Progenitor cell of endocrine pancreas (in vitro differentiated cells): ENCODE data around the gene SH2D6. TPM values are rescaled to one million over a fixed set of nuclear protein-coding genes. Genes with fewer than 3 reads are reported as not detected.

Experiments used
- DNase-seq: peaks from one replicate; pipeline ENCODE4 v3.0.0; 2021; ENCODE audit warnings: low spot score; ENCODE audit not compliant: unreplicated experiment
- H3K27ac Mint-ChIP-seq: 2 replicates; pipeline ENCODE4 v1.8.0; 2021; ENCODE audit warnings: mild to moderate bottlenecking, moderate library complexity, mixed read lengths
- H3K27me3 Mint-ChIP-seq: 2 replicates; pipeline ENCODE4 v1.8.0; 2021; ENCODE audit warnings: mixed read lengths
- H3K36me3 Mint-ChIP-seq: 2 replicates; pipeline ENCODE4 v1.8.0; 2022; ENCODE audit warnings: mixed read lengths; ENCODE audit not compliant: insufficient read depth
- H3K4me1 Mint-ChIP-seq: 2 replicates; pipeline ENCODE4 v1.8.0; 2021; ENCODE audit warnings: low read depth, mixed read lengths
- H3K4me3 Mint-ChIP-seq: 2 replicates; pipeline ENCODE4 v1.8.0; 2021; ENCODE audit warnings: low read depth, mild to moderate bottlenecking, moderate library complexity, mixed read lengths
- H3K9me3 Mint-ChIP-seq: 2 replicates; pipeline ENCODE4 v1.8.0; 2021; ENCODE audit warnings: low read depth, mixed read lengths
- total RNA-seq: library from RNA; stranded (reverse); gene quantifications from 2 replicates; pipeline ENCODE4 v1.2.1, GENCODE V29; 2021
- TF ChIP-seq, protein P1 (sequence below): fragments of 200-600 bp; sonication (generic); IDR thresholded peaks from one replicate; pipeline ENCODE4 v1.5.0; 2021; ENCODE audit warnings: antibody characterized with exemption, mild to moderate bottlenecking; ENCODE audit not compliant: unreplicated experiment

SH2D6 gene
- total RNA-seq, 1 donor from 2014 or later = 0.29 TPM

DNA sequence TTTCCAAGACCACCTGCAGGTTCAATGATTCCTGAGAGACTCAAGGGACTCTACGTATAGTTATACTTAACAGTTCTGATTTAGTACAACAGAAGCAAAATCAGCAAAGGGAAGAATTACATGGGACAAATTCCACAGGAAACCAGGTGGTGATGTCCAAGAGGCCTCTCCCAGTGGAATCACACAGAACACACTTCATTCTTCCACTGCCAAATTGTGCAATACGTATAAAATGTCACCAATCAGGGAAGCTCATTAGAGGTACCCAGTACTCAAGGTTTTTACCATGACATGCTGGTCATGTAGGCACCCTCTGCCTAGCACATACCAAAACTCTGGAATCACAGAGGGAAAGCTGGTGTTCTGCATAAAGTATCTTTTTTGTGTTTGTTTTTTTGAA, 30.8 kb upstream of the SH2D6 start:
- peaks cover 9% of the 10 kb centered on the region for H3K36me3 Mint-ChIP-seq
- no peaks in the 10 kb centered on the region for H3K27me3 Mint-ChIP-seq

DNA sequence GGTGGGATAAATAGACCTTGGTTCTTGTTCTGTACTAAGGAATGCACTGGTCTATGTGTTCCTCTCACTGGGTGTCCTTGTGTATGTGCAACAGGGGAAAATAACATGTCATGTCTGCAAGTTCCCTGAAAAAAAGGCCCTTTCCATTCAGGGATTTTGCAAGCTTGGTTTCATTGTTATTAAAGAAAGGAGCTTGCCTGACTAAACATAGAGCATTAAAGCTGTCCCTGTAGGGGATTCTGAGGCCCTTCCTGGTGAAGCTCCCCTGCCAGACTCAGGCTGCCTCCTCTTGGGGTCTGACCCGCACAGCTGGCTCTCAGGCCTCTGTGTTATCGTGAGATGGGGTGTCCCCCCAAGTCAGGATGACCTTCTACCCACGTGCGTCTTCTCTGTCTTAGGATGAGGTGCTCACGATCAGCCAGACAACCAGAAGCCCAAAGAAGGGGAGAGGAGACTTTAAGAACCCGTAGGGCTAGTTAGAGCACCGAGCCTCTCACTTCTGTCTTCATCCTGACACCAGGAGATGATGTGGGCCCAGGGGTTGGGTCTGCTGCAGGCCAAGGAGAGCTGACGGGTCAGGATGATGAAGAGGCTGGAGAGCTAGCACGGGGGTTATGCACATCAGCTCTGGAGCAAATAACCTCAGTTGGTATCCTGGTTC, 29.5 kb upstream of the SH2D6 start:
- no peaks in the 10 kb centered on the region for H3K4me1 Mint-ChIP-seq
- H3K9me3 Mint-ChIP-seq = no peaks in the 10 kb centered on the region
- no peaks in the 10 kb centered on the region for H3K27me3 Mint-ChIP-seq
- H3K4me3 Mint-ChIP-seq = no peak overlapping the region
- no peak for DNase-seq
- H3K36me3 Mint-ChIP-seq = peaks cover 8% of the 10 kb centered on the region
- no peak overlapping the region for H3K27ac Mint-ChIP-seq
- TF ChIP-seq, protein P1, sequence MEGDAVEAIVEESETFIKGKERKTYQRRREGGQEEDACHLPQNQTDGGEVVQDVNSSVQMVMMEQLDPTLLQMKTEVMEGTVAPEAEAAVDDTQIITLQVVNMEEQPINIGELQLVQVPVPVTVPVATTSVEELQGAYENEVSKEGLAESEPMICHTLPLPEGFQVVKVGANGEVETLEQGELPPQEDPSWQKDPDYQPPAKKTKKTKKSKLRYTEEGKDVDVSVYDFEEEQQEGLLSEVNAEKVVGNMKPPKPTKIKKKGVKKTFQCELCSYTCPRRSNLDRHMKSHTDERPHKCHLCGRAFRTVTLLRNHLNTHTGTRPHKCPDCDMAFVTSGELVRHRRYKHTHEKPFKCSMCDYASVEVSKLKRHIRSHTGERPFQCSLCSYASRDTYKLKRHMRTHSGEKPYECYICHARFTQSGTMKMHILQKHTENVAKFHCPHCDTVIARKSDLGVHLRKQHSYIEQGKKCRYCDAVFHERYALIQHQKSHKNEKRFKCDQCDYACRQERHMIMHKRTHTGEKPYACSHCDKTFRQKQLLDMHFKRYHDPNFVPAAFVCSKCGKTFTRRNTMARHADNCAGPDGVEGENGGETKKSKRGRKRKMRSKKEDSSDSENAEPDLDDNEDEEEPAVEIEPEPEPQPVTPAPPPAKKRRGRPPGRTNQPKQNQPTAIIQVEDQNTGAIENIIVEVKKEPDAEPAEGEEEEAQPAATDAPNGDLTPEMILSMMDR = no peak

More for the DNA sequence above, 30.8 kb upstream of the SH2D6 start:
- H3K4me3 Mint-ChIP-seq = no peak overlapping the region
- TF ChIP-seq, protein P1 = no peak
- H3K4me1 Mint-ChIP-seq = no peaks in the 10 kb centered on the region
- no peak for DNase-seq
- H3K9me3 Mint-ChIP-seq = no peaks in the 10 kb centered on the region
- H3K27ac Mint-ChIP-seq = no peak overlapping the region

DNA sequence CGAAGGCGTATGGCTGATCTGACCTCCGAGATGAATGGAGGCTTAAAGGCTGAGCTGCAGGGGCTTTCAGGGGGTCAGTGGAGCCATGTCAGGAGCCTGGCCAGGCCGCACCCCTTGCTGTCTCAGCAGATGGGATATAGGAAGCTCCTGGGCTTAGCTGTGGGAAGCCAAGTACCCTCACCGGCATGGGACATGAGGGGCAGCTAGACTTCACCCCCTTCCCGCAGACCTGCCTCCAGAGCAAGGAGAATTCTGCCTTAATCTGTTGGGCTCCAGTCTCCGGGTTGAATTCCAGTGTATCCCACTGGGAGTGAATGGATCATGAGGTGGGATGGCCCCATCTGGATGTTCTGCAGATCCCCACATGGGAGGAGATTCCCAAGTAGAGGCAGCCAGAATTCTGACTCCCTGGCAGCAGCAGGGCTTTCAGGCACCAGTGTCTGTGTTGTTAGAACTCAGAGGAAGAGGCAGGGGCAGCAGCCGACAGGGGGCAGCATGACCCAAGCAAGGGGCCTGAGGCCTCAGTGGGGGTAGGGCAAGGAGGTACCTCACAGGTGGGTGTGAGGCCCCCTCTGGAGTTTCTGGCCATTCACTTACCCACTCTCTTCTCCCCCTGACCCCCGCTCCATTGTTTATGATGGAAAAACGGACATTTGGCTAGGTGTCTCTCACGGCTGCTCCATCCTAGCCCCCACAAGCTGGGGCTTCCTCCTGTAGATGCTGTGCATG, 27.4 kb upstream of the SH2D6 start:
- H3K36me3 Mint-ChIP-seq = peaks cover 4% of the 10 kb centered on the region
- TF ChIP-seq, protein P1 = peak; percentile 72
- no peaks in the 10 kb centered on the region for H3K4me1 Mint-ChIP-seq
- H3K27me3 Mint-ChIP-seq = no peaks in the 10 kb centered on the region
- H3K9me3 Mint-ChIP-seq = no peaks in the 10 kb centered on the region
- H3K27ac Mint-ChIP-seq = no peak overlapping the region
- DNase-seq = peak; percentile 64
- H3K4me3 Mint-ChIP-seq = no peak overlapping the region

DNA sequence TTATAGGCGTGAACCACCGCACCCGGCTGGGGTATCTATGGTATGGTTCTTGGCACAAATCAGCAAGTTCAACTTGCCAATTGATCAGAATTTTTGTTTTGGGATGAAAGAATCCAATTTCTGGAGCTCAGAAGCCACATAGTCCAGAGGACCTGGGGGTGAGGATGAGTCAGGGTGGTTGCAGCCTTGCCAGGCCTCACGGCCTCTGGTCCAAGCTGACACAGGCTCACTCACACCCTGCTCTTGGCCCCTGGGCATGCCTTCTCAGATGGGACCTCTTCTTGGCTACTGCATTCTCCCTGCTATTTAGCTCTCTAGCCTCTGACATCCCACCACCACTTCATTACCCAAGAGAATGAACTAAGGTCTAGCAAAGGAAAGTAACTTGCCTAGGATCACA, 24.7 kb upstream of the SH2D6 start:
- H3K9me3 Mint-ChIP-seq = no peaks in the 10 kb centered on the region
- H3K27me3 Mint-ChIP-seq = no peaks in the 10 kb centered on the region
- H3K36me3 Mint-ChIP-seq = peaks cover 4% of the 10 kb centered on the region
- TF ChIP-seq, protein P1 = no peak
- H3K4me3 Mint-ChIP-seq = no peak overlapping the region
- no peak for DNase-seq
- H3K27ac Mint-ChIP-seq = no peak overlapping the region
- H3K4me1 Mint-ChIP-seq = peaks cover 8% of the 10 kb centered on the region

DNA sequence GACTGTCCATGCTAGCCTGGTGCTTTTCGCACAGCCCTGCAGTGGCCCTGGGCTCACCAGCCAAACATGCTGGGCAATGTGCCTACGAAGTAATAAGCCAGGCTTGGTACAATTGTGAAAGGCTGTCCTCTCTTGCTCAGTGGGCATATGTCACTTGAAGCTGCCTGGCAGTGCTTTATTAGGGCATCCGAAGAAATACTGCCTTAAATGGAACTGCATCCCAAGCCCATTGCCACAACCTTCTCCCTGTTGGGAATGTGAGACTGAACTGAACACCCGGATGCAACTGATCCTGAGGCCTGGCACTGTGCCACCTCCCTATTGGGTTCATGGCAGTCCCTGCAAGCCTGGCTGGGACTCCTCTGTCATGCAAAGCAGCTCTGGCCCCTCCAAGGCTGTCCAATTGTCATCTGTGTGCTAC, 24.2 kb upstream of the SH2D6 start:
- TF ChIP-seq, protein P1 = no peak
- no peak overlapping the region for H3K27ac Mint-ChIP-seq

More for the DNA sequence above, 24.2 kb upstream of the SH2D6 start:
- no peak for DNase-seq
- Mint-ChIP-seq H3K9me3 (no peaks in the 10 kb centered on the region), H3K4me1 (peaks cover 8% of the 10 kb centered on the region), H3K27me3 (no peaks in the 10 kb centered on the region), H3K36me3 (peaks cover 3% of the 10 kb centered on the region), H3K4me3 (no peak overlapping the region)
